ENCODE data around the gene RPS5. TPM values are rescaled to one million over a fixed set of nuclear protein-coding genes. Genes with fewer than 3 reads are reported as not detected.

RPS5 gene
- total RNA-seq, 1 experiment from 2014 or later: 1,982 TPM

GRCh38 chr19:58398545-58398944 is 11.5 kb downstream of the RPS5 start:
- RAD21 ChIA-PET (ENCODE audit: low non-redundant PET in 1 of 2, low total read pairs in 2 of 2, uncharacterized antibody in 2 of 2, unreplicated experiment in 2 of 2): no interaction called here
- no peak overlapping the region for H3K9ac ChIP-seq (ENCODE audit: low read length)
- peaks cover 7% of the 10 kb centered on the region; the same call in 1 of the 2 replicates for H4K20me1 ChIP-seq (ENCODE audit: insufficient read depth)
- POLR2A ChIA-PET: no interaction called here
- no peaks in the 10 kb centered on the region for H3K9me3 ChIP-seq (ENCODE audit: control insufficient read depth in 1 of 2, insufficient read depth in 1 of 2, low read depth in 1 of 2, low read length in 2 of 2)
- no peaks in the 10 kb centered on the region for H3K27me3 ChIP-seq (ENCODE audit: insufficient read depth, low read length)
- no peak overlapping the region for H2AFZ ChIP-seq (ENCODE audit: low read depth, low read length, poor library complexity, severe bottlenecking)
- TF ChIP-seq EZH2 (IDR thresholded peaks at IDR 0.05) (no peak), ATF3 (IDR thresholded peaks at IDR 0.05) (no peak), ELF1 (IDR thresholded peaks at IDR 0.05; ENCODE audit: borderline replicate concordance, low read depth) (no peak)
- H3K4me3 ChIP-seq (replicated peaks in 1 of 2; ENCODE audit: low read depth in 1 of 2, low read length in 2 of 2): no peak overlapping the region
- no peak for DNase-seq (ENCODE audit: low read depth, low spot score)
- peaks cover 29 to 41% of the 10 kb centered on the region in 2 experiments for H3K4me1 ChIP-seq (ENCODE audit: control insufficient read depth in 1 of 2, insufficient read depth in 2 of 2, low read length in 2 of 2)
- CTCF ChIA-PET: no interaction called here
- no peak overlapping the region for H3K27ac ChIP-seq (ENCODE audit: low read depth, low read length)
- BruUV-seq (replicated peaks): no TSS peak
- intact Hi-C loops (cut with micrococcal nuclease): no loop called here
- ATAC-seq: no peak
- H3K36me3 ChIP-seq (ENCODE audit: control insufficient read depth in 1 of 2, insufficient read depth in 2 of 2, low read length in 2 of 2): peaks cover 5 to 18% of the 10 kb centered on the region in 2 experiments; a peak in 2 of 4 replicates
- H3K79me2 ChIP-seq (ENCODE audit: insufficient read depth, low read length): peaks cover 15% of the 10 kb centered on the region
- no peak overlapping the region for H3K4me2 ChIP-seq (ENCODE audit: low read length)
- H3K9me2 ChIP-seq (ENCODE audit: insufficient read depth): no peaks in the 10 kb centered on the region

- Histone ChIP-seq H3K27me3 (ENCODE audit: insufficient read depth, low read length) (no peaks in the 10 kb centered on the region), H3K36me3 (ENCODE audit: control insufficient read depth in 1 of 2, insufficient read depth in 2 of 2, low read length in 2 of 2) (peaks cover 0 to 4% of the 10 kb centered on the region in 2 experiments; a peak in 1 of 4 replicates), H3K9me3 (ENCODE audit: control insufficient read depth in 1 of 2, insufficient read depth in 1 of 2, low read depth in 1 of 2, low read length in 2 of 2) (no peaks in the 10 kb centered on the region), H3K4me3 (replicated peaks in 1 of 2; ENCODE audit: low read depth in 1 of 2, low read length in 2 of 2) (no peak overlapping the region), H3K27ac (ENCODE audit: low read depth, low read length) (no peak overlapping the region), H3K79me2 (ENCODE audit: insufficient read depth, low read length) (peaks cover 15% of the 10 kb centered on the region), H3K9ac (ENCODE audit: low read length) (no peak overlapping the region), H4K20me1 (ENCODE audit: insufficient read depth) (no peaks in the 10 kb centered on the region; the same call in 1 of the 2 replicates), H3K9me2 (ENCODE audit: insufficient read depth) (no peaks in the 10 kb centered on the region), H3K4me2 (ENCODE audit: low read length) (no peak overlapping the region), H2AFZ (ENCODE audit: low read depth, low read length, poor library complexity, severe bottlenecking) (no peak overlapping the region), H3K4me1 (ENCODE audit: control insufficient read depth in 1 of 2, insufficient read depth in 2 of 2, low read length in 2 of 2) (peaks cover 20 to 32% of the 10 kb centered on the region in 2 experiments)
- BruUV-seq (replicated peaks): no TSS peak
- ATAC-seq (no peak), DNase-seq (ENCODE audit: low read depth, low spot score) (no peak)
- CTCF ChIA-PET: no interaction called here
- POLR2A ChIA-PET: no interaction called here
- TF ChIP-seq SIN3A (IDR thresholded peaks at IDR 0.05; ENCODE audit: low read depth): no peak
- no peak for TF ChIP-seq EZH2 (IDR thresholded peaks at IDR 0.05)
- no peak for TF ChIP-seq EZH2phosphoT487 (IDR thresholded peaks at IDR 0.05; ENCODE audit: borderline replicate concordance)
- no peak for TF ChIP-seq FOSL1 (IDR thresholded peaks at IDR 0.05; ENCODE audit: low read depth)
- TF ChIP-seq ZNF274 (IDR thresholded peaks at IDR 0.05; ENCODE audit: low read depth, low read length): no peak
- TF ChIP-seq SRF (IDR thresholded peaks at IDR 0.05; ENCODE audit: low read depth): no peak
- no peak for TF ChIP-seq ELF1 (IDR thresholded peaks at IDR 0.05; ENCODE audit: borderline replicate concordance, low read depth)
- TF ChIP-seq ATF3 (IDR thresholded peaks at IDR 0.05): no peak
- TF ChIP-seq ZFX (IDR thresholded peaks at IDR 0.05): no peak
- TF ChIP-seq POLR2A (IDR thresholded peaks at IDR 0.05; ENCODE audit: borderline replicate concordance, extremely low read depth, insufficient read depth, insufficient read length): no peak
- no peak for TF ChIP-seq EGR1 (IDR thresholded peaks at IDR 0.05; ENCODE audit: low read depth)
- no peak for TF ChIP-seq YY1 (IDR thresholded peaks at IDR 0.05; ENCODE audit: extremely low read depth, insufficient replicate concordance, low read depth, low read length)
- TF ChIP-seq MAX (IDR thresholded peaks at IDR 0.05): no peak
- TF ChIP-seq CBX3 (IDR thresholded peaks at IDR 0.05; ENCODE audit: low read depth): no peak
- RAD21 ChIA-PET (ENCODE audit: low non-redundant PET in 1 of 2, low total read pairs in 2 of 2, uncharacterized antibody in 2 of 2, unreplicated experiment in 2 of 2): no interaction called here
- intact Hi-C loops (cut with micrococcal nuclease): no loop called here
Observed at GRCh38 chr19:58399903-58400302, 12.8 kb downstream of the RPS5 start.
